Right atrium auricular region (tissue), 2 donors: ENCODE measurements around the gene SNAP23. TPM values are rescaled to one million over a fixed set of nuclear protein-coding genes. Genes with fewer than 3 reads are reported as not detected.
A peak's percentile ranks its signal among the peaks of the same experiment; 100 is the strongest.

ENCODE experiments used
- DNase-seq: peaks from one replicate; pipeline ENCODE4 v3.0.0-alpha.2; 2019; ENCODE audit warnings: low spot score
- H3K27ac ChIP-seq, 2 donors: fragments of 200-600 bp; sonication (generic); 1 replicate in 1 of 2; 2 replicates in 1 of 2; pipeline ENCODE4 v1.5.1; 2016 to 2019
- H3K27me3 ChIP-seq, 2 donors: fragments of 200-600 bp; sonication (generic); one replicate each; pipeline versions ENCODE4 v1.5.1 to v1.6.0; 2017 to 2019
- H3K36me3 ChIP-seq: fragments of 200-600 bp; sonication (generic); one replicate; pipeline ENCODE4 v1.5.1; 2016
- H3K4me1 ChIP-seq, 2 donors: fragments of 200-600 bp; sonication (generic); one replicate each; pipeline versions ENCODE4 v1.5.1 to v1.6.0; 2017 to 2019
- H3K4me3 ChIP-seq, 2 donors: fragments of 200-600 bp; sonication (generic); 1 replicate in 1 of 2; 2 replicates in 1 of 2; pipeline ENCODE4 v1.5.1; 2017 to 2019; ENCODE audit warnings: mild to moderate bottlenecking in 1 of 2, moderate library complexity in 1 of 2
- H3K9me3 ChIP-seq, 2 donors: fragments of 200-600 bp; sonication (generic); one replicate each; pipeline ENCODE4 v1.5.1; 2019
- CTCF ChIP-seq, 2 donors: fragments of 200-600 bp; sonication (generic); IDR thresholded peaks; one replicate each; pipeline ENCODE4 v1.5.1; 2019; ENCODE audit warnings: antibody characterized with exemption in 2 of 2
- total RNA-seq, 2 donors: library from RNA; depleted of rRNA; stranded (reverse); fragments of >200 nt; gene quantifications; one replicate each; pipeline ENCODE4 v1.1.0, GENCODE V29; 2016

SNAP23 gene
- total RNA-seq, 2 donors from 2014 or later: 37.3 to 38.1 TPM

GRCh38 chr15:42544853-42545629, 49.6 kb downstream of the SNAP23 start:
- Histone ChIP-seq H3K9me3 (no peaks in the 10 kb centered on the region), H3K27me3 (no peaks in the 10 kb centered on the region), H3K4me3 (no peak overlapping the region), H3K4me1 (peaks cover 0 to 23% of the 10 kb centered on the region in 2 donors), H3K36me3 (peaks cover 21% of the 10 kb centered on the region), H3K27ac (no peak overlapping the region)
- no peak for TF ChIP-seq CTCF (IDR thresholded peaks at IDR 0.05)
- no peak for DNase-seq

GRCh38 chr15:42547918-42548248, 52.4 kb downstream of the SNAP23 start:
- Histone ChIP-seq H3K4me3 (peak overlapping the region; percentile 82 to 83), H3K27me3 (no peaks in the 10 kb centered on the region), H3K4me1 (peaks cover 0 to 24% of the 10 kb centered on the region in 2 donors), H3K27ac (peak overlapping the region; percentile 87 to 89), H3K9me3 (no peaks in the 10 kb centered on the region), H3K36me3 (peaks cover 21% of the 10 kb centered on the region)
- TF ChIP-seq CTCF (IDR thresholded peaks at IDR 0.05): no peak
- no peak for DNase-seq

- Histone ChIP-seq H3K9me3 (no peaks in the 10 kb centered on the region), H3K36me3 (peaks cover 17% of the 10 kb centered on the region), H3K27ac (peak within 1 kb of the TSS; percentile 87 to 89), H3K4me1 (peaks cover 0 to 24% of the 10 kb centered on the region in 2 donors), H3K4me3 (peak within 1 kb of the TSS; percentile 82 to 83), H3K27me3 (no peaks in the 10 kb centered on the region)
- TF ChIP-seq CTCF (IDR thresholded peaks at IDR 0.05): no peak
- DNase-seq: peak; percentile 81
Observed at GRCh38 chr15:42548249-42549031, 53.0 kb downstream of the SNAP23 start, which contains the start of the genes HAUS2 and LRRC57. HAUS2 (plus strand) TSS chr15:42548838; CDS start chr15:42548873, 35 bp downstream. LRRC57 (minus strand) TSS chr15:42548793; CDS start chr15:42548434, 359 bp downstream.

GRCh38 chr15:42549032-42549491, 53.6 kb downstream of the SNAP23 start:
- no peaks in the 10 kb centered on the region for H3K9me3 ChIP-seq
- no peaks in the 10 kb centered on the region for H3K27me3 ChIP-seq
- DNase-seq: no peak
- H3K4me3 ChIP-seq: peak overlapping the region; percentile 82 to 83
- peaks cover 10% of the 10 kb centered on the region for H3K36me3 ChIP-seq
- TF ChIP-seq CTCF (IDR thresholded peaks at IDR 0.05): no peak
- peaks cover 0 to 24% of the 10 kb centered on the region in 2 donors for H3K4me1 ChIP-seq
- peak overlapping the region; percentile 87 to 89 for H3K27ac ChIP-seq

GRCh38 chr15:42549741-42550392, 54.4 kb downstream of the SNAP23 start:
- no peaks in the 10 kb centered on the region for H3K9me3 ChIP-seq
- no peak for TF ChIP-seq CTCF (IDR thresholded peaks at IDR 0.05)

More at GRCh38 chr15:42549741-42550392, 54.4 kb downstream of the SNAP23 start:
- Histone ChIP-seq H3K4me1 (peaks cover 0 to 24% of the 10 kb centered on the region in 2 donors), H3K27me3 (no peaks in the 10 kb centered on the region), H3K36me3 (peaks cover 3% of the 10 kb centered on the region), H3K27ac (peak overlapping the region in 1 of 2 donors; percentile 89), H3K4me3 (peak overlapping the region in 1 of 2 donors; percentile 83)
- DNase-seq: no peak
